Measurements from ENCODE around the gene SLC38A7.
"Not testable (repeated sequence)": the region's sequence is repeated elsewhere in the genome, so short reads cannot be mapped to it uniquely, and the experiment has no call there.

- TF ChIP-seq EZH2 (IDR thresholded peaks at IDR 0.05; ENCODE audit: borderline replicate concordance, insufficient read depth, low read depth, low read length, poor library complexity, severe bottlenecking); CTCF (IDR thresholded peaks at IDR 0.05): not testable (repeated sequence)
Measured at GRCh38 chr16:58686985-58687706, 2.6 kb upstream of the SLC38A7 start.

All from B cell (primary cell).